ENCODE data around the gene NCMAP.

DNA sequence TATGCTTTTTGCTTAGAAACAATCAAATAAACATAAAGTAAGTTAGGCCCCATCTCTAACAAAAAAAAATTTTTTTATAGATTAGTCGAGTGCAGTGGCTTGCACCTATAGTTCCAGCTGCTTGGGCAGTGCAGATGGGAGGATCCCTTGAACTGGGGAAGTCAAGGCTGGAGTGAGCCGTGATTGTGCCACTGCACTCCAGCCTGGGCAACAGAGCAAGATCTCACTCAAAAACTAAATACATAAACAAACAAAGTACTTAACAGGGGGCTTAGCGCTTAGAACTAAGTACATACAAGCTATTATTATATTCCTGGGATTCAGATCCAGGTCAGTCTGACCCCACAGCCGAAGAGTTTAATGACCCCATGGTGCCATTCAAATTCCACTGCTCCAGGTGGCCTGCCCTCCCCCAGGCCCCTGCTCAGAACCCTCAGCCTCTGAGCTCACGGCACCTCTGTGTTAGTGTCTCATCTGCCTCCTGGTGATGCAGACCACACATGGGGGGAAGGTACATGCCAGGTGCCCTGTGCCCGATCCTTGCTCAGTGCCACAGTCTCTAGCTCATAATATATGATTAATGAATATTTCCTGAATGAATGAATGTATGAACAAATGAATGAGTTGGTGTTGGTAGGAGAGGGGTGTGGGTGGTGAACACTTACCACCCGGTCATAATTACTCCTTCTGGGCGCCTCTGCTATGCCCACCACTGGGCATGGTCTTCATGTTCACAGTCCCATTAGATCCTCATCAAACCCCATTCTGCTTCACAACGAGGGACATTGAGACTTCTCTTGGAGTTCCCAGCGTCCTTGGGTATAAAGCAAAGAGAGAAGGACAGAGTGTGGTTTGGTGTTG is 14.6 kb downstream of the NCMAP start:
- TF ChIP-seq, protein P1, sequence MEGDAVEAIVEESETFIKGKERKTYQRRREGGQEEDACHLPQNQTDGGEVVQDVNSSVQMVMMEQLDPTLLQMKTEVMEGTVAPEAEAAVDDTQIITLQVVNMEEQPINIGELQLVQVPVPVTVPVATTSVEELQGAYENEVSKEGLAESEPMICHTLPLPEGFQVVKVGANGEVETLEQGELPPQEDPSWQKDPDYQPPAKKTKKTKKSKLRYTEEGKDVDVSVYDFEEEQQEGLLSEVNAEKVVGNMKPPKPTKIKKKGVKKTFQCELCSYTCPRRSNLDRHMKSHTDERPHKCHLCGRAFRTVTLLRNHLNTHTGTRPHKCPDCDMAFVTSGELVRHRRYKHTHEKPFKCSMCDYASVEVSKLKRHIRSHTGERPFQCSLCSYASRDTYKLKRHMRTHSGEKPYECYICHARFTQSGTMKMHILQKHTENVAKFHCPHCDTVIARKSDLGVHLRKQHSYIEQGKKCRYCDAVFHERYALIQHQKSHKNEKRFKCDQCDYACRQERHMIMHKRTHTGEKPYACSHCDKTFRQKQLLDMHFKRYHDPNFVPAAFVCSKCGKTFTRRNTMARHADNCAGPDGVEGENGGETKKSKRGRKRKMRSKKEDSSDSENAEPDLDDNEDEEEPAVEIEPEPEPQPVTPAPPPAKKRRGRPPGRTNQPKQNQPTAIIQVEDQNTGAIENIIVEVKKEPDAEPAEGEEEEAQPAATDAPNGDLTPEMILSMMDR (IDR thresholded peaks at IDR 0.05), result no peak
- TF ChIP-seq POLR2A (IDR thresholded peaks at IDR 0.05), result no peak
